HepG2 (cell line): ENCODE results near the gene CYP2W1. TPM values are rescaled to one million over a fixed set of nuclear protein-coding genes. Genes with fewer than 3 reads are reported as not detected.

Experiments used
- CBX5 ChIP-seq: sonication (generic); formaldehyde crosslinking; IDR thresholded peaks from 2 replicates; pipeline ENCODE4 v1.4.0; 2020; ENCODE audit warnings: missing genetic modification reagents, borderline replicate concordance
- MAF1 ChIP-seq: sonication (generic); formaldehyde crosslinking; IDR thresholded peaks from 2 replicates; pipeline ENCODE4 v1.5.0; 2020; ENCODE audit warnings: missing genetic modification reagents, borderline replicate concordance
- RBFOX2 ChIP-seq: fragments of 200-400 bp; formaldehyde crosslinking; IDR thresholded peaks from 2 replicates; pipeline ENCODE4 v1.6.1; 2017; ENCODE audit warnings: low read depth, mild to moderate bottlenecking, low read length
- ZNF124 ChIP-seq: sonication (generic); formaldehyde crosslinking; IDR thresholded peaks from 2 replicates; pipeline ENCODE4 v1.4.0; 2020; ENCODE audit warnings: missing genetic modification reagents
- ZNF30 ChIP-seq: sonication (generic); formaldehyde crosslinking; IDR thresholded peaks from 2 replicates; pipeline ENCODE4 v1.5.0; 2020; ENCODE audit warnings: mild to moderate bottlenecking, missing genetic modification reagents
- ZNF562 ChIP-seq: sonication (generic); formaldehyde crosslinking; IDR thresholded peaks from 2 replicates; pipeline ENCODE4 v1.8.0; 2022; ENCODE audit warnings: missing genetic modification reagents, borderline replicate concordance
- ZNF577 ChIP-seq: sonication (generic); formaldehyde crosslinking; IDR thresholded peaks from 2 replicates; pipeline ENCODE4 v1.4.0; 2020; ENCODE audit warnings: mild to moderate bottlenecking, low read depth, missing genetic modification reagents, borderline replicate concordance
- ZNF891 ChIP-seq: sonication (generic); formaldehyde crosslinking; IDR thresholded peaks from 2 replicates; pipeline ENCODE4 v1.5.0; 2020; ENCODE audit warnings: mild to moderate bottlenecking, missing genetic modification reagents
- polyA plus RNA-seq, 8 experiments: library from polyadenylated mRNA; depleted of rRNA in 3 of 8; stranded (reverse) in 7 of 8; unstranded in 1 of 8; fragments of >200 nt; fragmentation: Illumina TruSeq in 4 of 8; extraction: Trizol in 4 of 8; gene quantifications; 2 replicates each; pipeline versions ENCODE4 v1.2.1 to v1.2.3, GENCODE V29; 2011 to 2016; ENCODE audit warnings: low read depth in 4 of 8, missing spikeins in 1 of 8, mixed read lengths in 1 of 8; ENCODE audit not compliant: insufficient read depth in 1 of 8
- total RNA-seq, 5 experiments: library from RNA; depleted of rRNA; stranded (reverse); fragments of >200 nt; fragmentation: Illumina TruSeq; extraction: Trizol; gene quantifications; 2 replicates each; pipeline ENCODE4 v1.2.3, GENCODE V29; 2016; ENCODE audit warnings: low read depth in 1 of 5
- TF ChIP-seq, protein P1 (sequence below), 2 experiments: sonication (generic) in 1 of 2; formaldehyde crosslinking in 1 of 2; IDR thresholded peaks; 2 replicates each; pipeline versions ENCODE4 v1.4.0 to v1.6.1; 2016 to 2020; ENCODE audit warnings: borderline replicate concordance in 1 of 2, low read depth in 1 of 2, mild to moderate bottlenecking in 1 of 2, missing genetic modification reagents in 1 of 2
- TF ChIP-seq, protein P2 (sequence below), 2 experiments: sonication (generic) in 1 of 2; formaldehyde crosslinking in 1 of 2; IDR thresholded peaks; 2 replicates each; pipeline versions ENCODE4 v1.4.0 to v1.6.1; 2018 to 2020; ENCODE audit warnings: missing genetic modification reagents in 2 of 2, borderline replicate concordance in 1 of 2, low read depth in 1 of 2, mild to moderate bottlenecking in 1 of 2, missing biosample characterization in 1 of 2
- TF ChIP-seq, protein P3 (sequence below): sonication (generic); formaldehyde crosslinking; IDR thresholded peaks from 2 replicates; pipeline ENCODE4 v1.4.0; 2020; ENCODE audit warnings: missing genetic modification reagents, borderline replicate concordance
- TF ChIP-seq, protein P4 (sequence below): sonication (generic); formaldehyde crosslinking; IDR thresholded peaks from 2 replicates; pipeline ENCODE4 v1.4.0; 2020; ENCODE audit warnings: missing genetic modification reagents
- TF ChIP-seq, protein P5 (sequence below): sonication (generic); IDR thresholded peaks from 2 replicates; pipeline ENCODE4 v1.6.1; 2016; ENCODE audit warnings: low read depth, borderline replicate concordance

CYP2W1 gene
- total and polyA plus RNA-seq, 2 of the 13 experiments (the other 11 are each of a cell fraction or from before 2014, with no cell fraction given), result 19.5 to 31.7 TPM

DNA sequence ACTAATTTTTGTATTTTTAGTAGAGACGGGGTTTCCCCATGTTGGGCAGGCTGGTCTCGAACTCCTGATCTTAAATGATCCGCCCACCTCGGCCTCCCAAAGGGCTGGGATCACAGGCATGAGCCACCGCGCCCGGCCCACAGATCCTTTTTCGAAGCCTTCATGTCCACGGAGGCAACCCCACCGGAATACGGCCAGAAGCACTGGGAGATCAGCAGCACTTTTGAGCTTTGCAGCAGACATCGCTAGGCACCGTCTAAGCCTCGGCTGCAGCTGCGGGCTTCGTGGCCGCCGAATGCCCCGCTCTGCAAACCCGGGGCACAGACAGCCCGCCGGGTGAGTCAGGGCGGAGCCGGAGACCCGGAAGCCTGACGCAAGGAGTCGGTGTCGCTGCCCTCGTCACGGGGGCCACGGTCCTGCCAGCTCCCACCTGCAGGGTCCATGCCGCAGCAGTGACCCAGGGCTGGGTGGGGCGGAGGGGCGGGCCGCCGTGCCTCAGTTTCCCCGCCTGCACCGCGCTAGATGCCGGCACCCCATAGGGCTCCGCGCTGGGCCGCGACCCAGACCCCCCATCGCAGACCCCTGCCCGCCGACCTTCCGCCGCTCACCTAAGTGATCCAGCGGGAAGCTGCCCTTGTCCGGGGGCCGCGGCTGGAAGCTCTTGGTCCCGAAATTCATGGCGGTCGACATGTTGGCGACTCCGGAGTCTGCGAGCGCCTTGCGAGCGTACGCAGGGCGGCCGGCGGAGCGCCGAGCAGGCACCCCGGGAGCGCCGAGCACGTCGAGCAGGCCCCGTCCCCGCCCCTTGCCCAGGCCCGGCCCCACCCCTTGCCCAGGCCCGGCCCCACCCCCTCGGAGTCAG, 7.9 kb upstream of the CYP2W1 start, which contains the start of gene COX19 (continued):
- TF ChIP-seq, protein P1, sequence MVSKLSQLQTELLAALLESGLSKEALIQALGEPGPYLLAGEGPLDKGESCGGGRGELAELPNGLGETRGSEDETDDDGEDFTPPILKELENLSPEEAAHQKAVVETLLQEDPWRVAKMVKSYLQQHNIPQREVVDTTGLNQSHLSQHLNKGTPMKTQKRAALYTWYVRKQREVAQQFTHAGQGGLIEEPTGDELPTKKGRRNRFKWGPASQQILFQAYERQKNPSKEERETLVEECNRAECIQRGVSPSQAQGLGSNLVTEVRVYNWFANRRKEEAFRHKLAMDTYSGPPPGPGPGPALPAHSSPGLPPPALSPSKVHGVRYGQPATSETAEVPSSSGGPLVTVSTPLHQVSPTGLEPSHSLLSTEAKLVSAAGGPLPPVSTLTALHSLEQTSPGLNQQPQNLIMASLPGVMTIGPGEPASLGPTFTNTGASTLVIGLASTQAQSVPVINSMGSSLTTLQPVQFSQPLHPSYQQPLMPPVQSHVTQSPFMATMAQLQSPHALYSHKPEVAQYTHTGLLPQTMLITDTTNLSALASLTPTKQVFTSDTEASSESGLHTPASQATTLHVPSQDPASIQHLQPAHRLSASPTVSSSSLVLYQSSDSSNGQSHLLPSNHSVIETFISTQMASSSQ (IDR thresholded peaks at IDR 0.05; ENCODE audit: low read depth), result no peak
- TF ChIP-seq, protein P1 (CRISPR knock-in tag; IDR thresholded peaks at IDR 0.05; ENCODE audit: borderline replicate concordance), result peak; percentile 76
- TF ChIP-seq RBFOX2 (peak; percentile 97), ZNF30 (CRISPR knock-in tag) (0 out of 2 replicates have a peak, but pooled peaks have one; percentile 48), ZNF891 (CRISPR knock-in tag) (peak; percentile 58), ZNF562 (CRISPR knock-in tag) (no peak), ZNF577 (CRISPR knock-in tag) (no peak), CBX5 (CRISPR knock-in tag) (peak; percentile 70; the same call in 1 of the 2 replicates), MAF1 (CRISPR knock-in tag) (0 out of 2 replicates have a peak, but pooled peaks have one; percentile 60), ZNF124 (CRISPR knock-in tag) (peak; percentile 83; the same call in 1 of the 2 replicates)
- TF ChIP-seq, protein P2, sequence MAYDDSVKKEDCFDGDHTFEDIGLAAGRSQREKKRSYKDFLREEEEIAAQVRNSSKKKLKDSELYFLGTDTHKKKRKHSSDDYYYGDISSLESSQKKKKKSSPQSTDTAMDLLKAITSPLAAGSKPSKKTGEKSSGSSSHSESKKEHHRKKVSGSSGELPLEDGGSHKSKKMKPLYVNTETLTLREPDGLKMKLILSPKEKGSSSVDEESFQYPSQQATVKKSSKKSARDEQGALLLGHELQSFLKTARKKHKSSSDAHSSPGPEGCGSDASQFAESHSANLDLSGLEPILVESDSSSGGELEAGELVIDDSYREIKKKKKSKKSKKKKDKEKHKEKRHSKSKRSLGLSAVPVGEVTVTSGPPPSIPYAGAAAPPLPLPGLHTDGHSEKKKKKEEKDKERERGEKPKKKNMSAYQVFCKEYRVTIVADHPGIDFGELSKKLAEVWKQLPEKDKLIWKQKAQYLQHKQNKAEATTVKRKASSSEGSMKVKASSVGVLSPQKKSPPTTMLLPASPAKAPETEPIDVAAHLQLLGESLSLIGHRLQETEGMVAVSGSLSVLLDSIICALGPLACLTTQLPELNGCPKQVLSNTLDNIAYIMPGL (CRISPR knock-in tag; IDR thresholded peaks at IDR 0.05; ENCODE audit: borderline replicate concordance in 1 of 2, low read depth in 1 of 2), result peak; percentile 87; a peak in 3 of 4 replicates
- TF ChIP-seq, protein P3, sequence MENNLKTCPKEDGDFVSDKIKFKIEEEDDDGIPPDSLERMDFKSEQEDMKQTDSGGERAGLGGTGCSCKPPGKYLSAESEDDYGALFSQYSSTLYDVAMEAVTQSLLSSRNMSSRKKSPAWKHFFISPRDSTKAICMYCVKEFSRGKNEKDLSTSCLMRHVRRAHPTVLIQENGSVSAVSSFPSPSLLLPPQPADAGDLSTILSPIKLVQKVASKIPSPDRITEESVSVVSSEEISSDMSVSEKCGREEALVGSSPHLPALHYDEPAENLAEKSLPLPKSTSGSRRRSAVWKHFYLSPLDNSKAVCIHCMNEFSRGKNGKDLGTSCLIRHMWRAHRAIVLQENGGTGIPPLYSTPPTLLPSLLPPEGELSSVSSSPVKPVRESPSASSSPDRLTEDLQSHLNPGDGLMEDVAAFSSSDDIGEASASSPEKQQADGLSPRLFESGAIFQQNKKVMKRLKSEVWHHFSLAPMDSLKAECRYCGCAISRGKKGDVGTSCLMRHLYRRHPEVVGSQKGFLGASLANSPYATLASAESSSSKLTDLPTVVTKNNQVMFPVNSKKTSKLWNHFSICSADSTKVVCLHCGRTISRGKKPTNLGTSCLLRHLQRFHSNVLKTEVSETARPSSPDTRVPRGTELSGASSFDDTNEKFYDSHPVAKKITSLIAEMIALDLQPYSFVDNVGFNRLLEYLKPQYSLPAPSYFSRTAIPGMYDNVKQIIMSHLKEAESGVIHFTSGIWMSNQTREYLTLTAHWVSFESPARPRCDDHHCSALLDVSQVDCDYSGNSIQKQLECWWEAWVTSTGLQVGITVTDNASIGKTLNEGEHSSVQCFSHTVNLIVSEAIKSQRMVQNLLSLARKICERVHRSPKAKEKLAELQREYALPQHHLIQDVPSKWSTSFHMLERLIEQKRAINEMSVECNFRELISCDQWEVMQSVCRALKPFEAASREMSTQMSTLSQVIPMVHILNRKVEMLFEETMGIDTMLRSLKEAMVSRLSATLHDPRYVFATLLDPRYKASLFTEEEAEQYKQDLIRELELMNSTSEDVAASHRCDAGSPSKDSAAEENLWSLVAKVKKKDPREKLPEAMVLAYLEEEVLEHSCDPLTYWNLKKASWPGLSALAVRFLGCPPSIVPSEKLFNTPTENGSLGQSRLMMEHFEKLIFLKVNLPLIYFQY, result peak; percentile 41; the same call in 1 of the 2 replicates
- TF ChIP-seq, protein P4, sequence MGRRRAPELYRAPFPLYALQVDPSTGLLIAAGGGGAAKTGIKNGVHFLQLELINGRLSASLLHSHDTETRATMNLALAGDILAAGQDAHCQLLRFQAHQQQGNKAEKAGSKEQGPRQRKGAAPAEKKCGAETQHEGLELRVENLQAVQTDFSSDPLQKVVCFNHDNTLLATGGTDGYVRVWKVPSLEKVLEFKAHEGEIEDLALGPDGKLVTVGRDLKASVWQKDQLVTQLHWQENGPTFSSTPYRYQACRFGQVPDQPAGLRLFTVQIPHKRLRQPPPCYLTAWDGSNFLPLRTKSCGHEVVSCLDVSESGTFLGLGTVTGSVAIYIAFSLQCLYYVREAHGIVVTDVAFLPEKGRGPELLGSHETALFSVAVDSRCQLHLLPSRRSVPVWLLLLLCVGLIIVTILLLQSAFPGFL (CRISPR knock-in tag), result no peak
- TF ChIP-seq, protein P5, sequence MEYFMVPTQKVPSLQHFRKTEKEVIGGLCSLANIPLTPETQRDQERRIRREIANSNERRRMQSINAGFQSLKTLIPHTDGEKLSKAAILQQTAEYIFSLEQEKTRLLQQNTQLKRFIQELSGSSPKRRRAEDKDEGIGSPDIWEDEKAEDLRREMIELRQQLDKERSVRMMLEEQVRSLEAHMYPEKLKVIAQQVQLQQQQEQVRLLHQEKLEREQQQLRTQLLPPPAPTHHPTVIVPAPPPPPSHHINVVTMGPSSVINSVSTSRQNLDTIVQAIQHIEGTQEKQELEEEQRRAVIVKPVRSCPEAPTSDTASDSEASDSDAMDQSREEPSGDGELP, result no peak
